Astrocyte (in vitro differentiated cells and primary cell): Measurements from ENCODE around the gene CNMD.

Experiments
- EZH2 ChIP-seq: IDR thresholded peaks from 2 replicates; pipeline ENCODE4 v1.6.1; 2012; ENCODE audit warnings: mild to moderate bottlenecking, low read length, inconsistent platforms; ENCODE audit not compliant: insufficient read depth
- TF ChIP-seq, protein P1 (sequence below): IDR thresholded peaks from 2 replicates; pipeline ENCODE4 v1.5.1; 2011; ENCODE audit warnings: low read depth, mild to moderate bottlenecking, inconsistent platforms, low read length, moderate library complexity; ENCODE audit not compliant: insufficient read depth

DNA sequence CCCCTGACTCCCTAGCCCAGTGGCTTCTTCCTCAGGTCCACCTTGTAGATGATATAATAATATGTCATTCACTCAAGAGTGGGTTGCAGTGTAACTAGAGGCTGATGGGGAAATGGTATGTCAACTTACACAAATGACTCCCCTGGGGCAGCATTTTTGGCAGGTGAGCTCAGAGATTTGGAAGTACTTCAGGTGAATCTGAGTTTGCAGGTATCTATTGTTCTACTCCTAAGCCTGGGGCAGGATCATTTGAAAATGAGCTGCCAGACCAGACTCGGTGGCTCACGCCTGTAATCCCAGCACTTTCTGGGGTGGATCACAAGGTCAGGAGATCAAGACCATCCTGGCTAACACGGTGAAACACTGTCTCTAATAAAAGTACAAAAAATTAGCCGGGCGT, 11.6 kb upstream of the CNMD start:
- TF ChIP-seq, protein P1, sequence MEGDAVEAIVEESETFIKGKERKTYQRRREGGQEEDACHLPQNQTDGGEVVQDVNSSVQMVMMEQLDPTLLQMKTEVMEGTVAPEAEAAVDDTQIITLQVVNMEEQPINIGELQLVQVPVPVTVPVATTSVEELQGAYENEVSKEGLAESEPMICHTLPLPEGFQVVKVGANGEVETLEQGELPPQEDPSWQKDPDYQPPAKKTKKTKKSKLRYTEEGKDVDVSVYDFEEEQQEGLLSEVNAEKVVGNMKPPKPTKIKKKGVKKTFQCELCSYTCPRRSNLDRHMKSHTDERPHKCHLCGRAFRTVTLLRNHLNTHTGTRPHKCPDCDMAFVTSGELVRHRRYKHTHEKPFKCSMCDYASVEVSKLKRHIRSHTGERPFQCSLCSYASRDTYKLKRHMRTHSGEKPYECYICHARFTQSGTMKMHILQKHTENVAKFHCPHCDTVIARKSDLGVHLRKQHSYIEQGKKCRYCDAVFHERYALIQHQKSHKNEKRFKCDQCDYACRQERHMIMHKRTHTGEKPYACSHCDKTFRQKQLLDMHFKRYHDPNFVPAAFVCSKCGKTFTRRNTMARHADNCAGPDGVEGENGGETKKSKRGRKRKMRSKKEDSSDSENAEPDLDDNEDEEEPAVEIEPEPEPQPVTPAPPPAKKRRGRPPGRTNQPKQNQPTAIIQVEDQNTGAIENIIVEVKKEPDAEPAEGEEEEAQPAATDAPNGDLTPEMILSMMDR, result no peak
- no peak for TF ChIP-seq EZH2
